ENCODE measurements around the gene TSPAN33. TPM values are rescaled to one million over a fixed set of nuclear protein-coding genes. Genes with fewer than 3 reads are reported as not detected.

Gene TSPAN33
- total RNA-seq, 1 donor from 2014 or later, result 9.5 TPM

DNA sequence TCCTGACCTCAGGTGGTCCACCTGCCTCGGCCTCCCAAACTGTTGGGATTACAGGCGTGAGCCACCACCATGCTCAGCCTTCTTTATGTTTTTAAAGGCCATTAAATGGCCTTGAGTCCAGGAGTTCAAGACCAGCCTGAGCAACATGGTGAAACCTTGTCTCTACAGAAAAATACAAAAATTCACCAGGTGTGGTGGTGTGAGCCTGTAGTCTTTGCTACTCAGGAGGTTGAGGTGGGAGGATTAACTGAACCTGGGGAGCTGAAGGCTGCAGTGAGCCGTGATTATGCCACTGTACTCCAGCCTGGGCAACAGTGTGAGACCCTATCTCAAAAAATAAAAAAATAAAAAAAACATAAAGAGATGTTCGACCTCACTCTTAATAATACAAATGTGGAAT, 54.9 kb downstream of the TSPAN33 start:
- Histone ChIP-seq H3K4me1 (no peaks in the 10 kb centered on the region), H3K27me3 (ENCODE audit: low read depth) (no peaks in the 10 kb centered on the region), H3K36me3 (no peaks in the 10 kb centered on the region), H3K4me3 (no peak overlapping the region), H3K27ac (no peak overlapping the region), H3K9me3 (no peaks in the 10 kb centered on the region)
- ATAC-seq (no peak), DNase-seq (no peak)
- intact Hi-C loops (cut with DNase I), result no loop called here
- TF ChIP-seq, protein P1, sequence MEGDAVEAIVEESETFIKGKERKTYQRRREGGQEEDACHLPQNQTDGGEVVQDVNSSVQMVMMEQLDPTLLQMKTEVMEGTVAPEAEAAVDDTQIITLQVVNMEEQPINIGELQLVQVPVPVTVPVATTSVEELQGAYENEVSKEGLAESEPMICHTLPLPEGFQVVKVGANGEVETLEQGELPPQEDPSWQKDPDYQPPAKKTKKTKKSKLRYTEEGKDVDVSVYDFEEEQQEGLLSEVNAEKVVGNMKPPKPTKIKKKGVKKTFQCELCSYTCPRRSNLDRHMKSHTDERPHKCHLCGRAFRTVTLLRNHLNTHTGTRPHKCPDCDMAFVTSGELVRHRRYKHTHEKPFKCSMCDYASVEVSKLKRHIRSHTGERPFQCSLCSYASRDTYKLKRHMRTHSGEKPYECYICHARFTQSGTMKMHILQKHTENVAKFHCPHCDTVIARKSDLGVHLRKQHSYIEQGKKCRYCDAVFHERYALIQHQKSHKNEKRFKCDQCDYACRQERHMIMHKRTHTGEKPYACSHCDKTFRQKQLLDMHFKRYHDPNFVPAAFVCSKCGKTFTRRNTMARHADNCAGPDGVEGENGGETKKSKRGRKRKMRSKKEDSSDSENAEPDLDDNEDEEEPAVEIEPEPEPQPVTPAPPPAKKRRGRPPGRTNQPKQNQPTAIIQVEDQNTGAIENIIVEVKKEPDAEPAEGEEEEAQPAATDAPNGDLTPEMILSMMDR (IDR thresholded peaks at IDR 0.05), result no peak

- Histone ChIP-seq H3K27ac (no peak overlapping the region), H3K9me3 (no peaks in the 10 kb centered on the region), H3K4me1 (no peaks in the 10 kb centered on the region), H3K4me3 (no peak overlapping the region), H3K36me3 (no peaks in the 10 kb centered on the region), H3K27me3 (ENCODE audit: low read depth) (no peaks in the 10 kb centered on the region)
- intact Hi-C loops (cut with DNase I), result no loop called here
- ATAC-seq (peak; percentile 36 to 55), DNase-seq (no peak)
- TF ChIP-seq, protein P1 (IDR thresholded peaks at IDR 0.05), result no peak
These were observed 57.7 kb downstream of the TSPAN33 start for GRCh38 chr7:129202058-129202777.

DNA sequence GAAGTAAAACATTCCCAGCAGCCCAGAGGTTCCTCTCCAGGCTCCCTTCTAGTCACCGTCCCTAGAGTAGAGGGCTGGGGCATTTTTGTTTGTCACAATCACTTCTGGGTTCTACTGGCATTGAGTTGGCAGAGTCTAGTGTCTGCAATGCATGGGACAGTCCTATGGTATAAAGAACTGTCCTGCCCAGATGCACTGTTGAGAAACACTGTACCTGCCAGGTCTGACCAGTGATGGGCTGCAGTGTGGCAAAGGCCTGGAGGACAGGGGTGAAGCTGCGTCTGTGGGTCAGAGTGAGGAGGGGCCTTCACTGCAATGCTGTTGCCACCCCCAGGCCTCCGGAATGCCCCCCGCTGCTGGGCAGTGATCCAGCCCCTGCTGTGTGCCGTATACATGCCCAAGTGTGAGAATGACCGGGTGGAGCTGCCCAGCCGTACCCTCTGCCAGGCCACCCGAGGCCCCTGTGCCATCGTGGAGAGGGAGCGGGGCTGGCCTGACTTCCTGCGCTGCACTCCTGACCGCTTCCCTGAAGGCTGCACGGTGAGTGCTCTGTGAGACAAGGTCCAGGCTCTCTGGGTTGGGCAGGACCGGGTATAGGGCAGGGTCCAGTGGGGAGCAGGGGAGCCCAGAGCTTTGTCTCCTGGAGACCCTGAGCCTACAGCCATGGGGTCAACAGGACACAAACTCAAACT, 58.7 kb downstream of the TSPAN33 start:
- intact Hi-C loops (cut with DNase I), result no loop called here
- H3K36me3 ChIP-seq, result no peaks in the 10 kb centered on the region
- ATAC-seq (peak in 1 of 2 donors; percentile 8), DNase-seq (no peak)
- TF ChIP-seq, protein P1 (IDR thresholded peaks at IDR 0.05), result no peak
- no peaks in the 10 kb centered on the region for H3K4me1 ChIP-seq
- no peak overlapping the region for H3K27ac ChIP-seq
- H3K9me3 ChIP-seq, result no peaks in the 10 kb centered on the region
- H3K4me3 ChIP-seq, result no peak overlapping the region
- no peaks in the 10 kb centered on the region for H3K27me3 ChIP-seq (ENCODE audit: low read depth)

- Histone ChIP-seq H3K36me3 (no peaks in the 10 kb centered on the region), H3K9me3 (no peaks in the 10 kb centered on the region), H3K4me1 (no peaks in the 10 kb centered on the region), H3K27me3 (ENCODE audit: low read depth) (no peaks in the 10 kb centered on the region), H3K4me3 (no peak overlapping the region), H3K27ac (no peak overlapping the region)
- no peak for ATAC-seq
- TF ChIP-seq, protein P1 (IDR thresholded peaks at IDR 0.05), result no peak
- DNase-seq, result no peak
- intact Hi-C loops (cut with DNase I), result no loop called here
These were observed 60.8 kb downstream of the TSPAN33 start for GRCh38 chr7:129205126-129205818.

DNA sequence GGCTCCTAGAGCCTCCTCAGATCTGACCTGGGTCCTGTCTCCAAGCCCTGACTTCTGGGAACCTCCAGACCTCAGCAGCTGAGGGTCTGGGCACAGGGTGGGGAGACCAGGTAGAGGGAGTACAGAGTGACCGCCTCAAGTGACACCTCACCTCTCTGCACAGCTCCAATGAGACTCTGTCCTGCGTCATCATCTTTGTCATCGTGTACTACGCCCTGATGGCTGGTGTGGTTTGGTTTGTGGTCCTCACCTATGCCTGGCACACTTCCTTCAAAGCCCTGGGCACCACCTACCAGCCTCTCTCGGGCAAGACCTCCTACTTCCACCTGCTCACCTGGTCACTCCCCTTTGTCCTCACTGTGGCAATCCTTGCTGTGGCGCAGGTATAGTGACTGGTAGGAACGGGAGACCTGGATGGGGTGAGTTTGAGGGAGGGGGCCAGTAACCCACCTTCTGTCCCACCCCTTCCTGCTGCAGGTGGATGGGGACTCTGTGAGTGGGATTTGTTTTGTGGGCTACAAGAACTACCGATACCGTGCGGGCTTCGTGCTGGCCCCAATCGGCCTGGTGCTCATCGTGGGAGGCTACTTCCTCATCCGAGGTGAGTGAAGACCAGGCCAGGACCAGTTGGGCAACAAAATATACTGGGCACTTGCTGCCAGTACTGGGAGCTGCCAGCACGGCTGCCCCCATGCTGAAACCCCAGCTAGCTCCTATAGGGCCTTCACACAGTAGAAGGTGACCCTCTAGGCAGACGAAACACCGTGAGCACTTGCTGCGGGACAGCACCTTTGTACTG, 61.7 kb downstream of the TSPAN33 start:
- ATAC-seq, result no peak
- TF ChIP-seq, protein P1 (IDR thresholded peaks at IDR 0.05), result no peak

More for the DNA sequence above, 61.7 kb downstream of the TSPAN33 start:
- Histone ChIP-seq H3K4me1 (no peaks in the 10 kb centered on the region), H3K9me3 (no peaks in the 10 kb centered on the region), H3K27me3 (ENCODE audit: low read depth) (no peaks in the 10 kb centered on the region), H3K4me3 (no peak overlapping the region), H3K36me3 (no peaks in the 10 kb centered on the region), H3K27ac (no peak overlapping the region)
- intact Hi-C loops (cut with DNase I), result no loop called here
- no peak for DNase-seq
